KMS-11 (cell line): ENCODE results near the gene CAMTA2.

Experiments
- H2AFZ ChIP-seq: fragments of 200-600 bp; sonication (generic); 2 replicates; pipeline ENCODE4 v1.6.1; 2016; ENCODE audit warnings: antibody characterized with exemption, mixed run types, low read depth
- H3K27ac ChIP-seq: fragments of 200-600 bp; sonication (generic); 2 replicates; pipeline ENCODE4 v1.6.1; 2016; ENCODE audit warnings: mild to moderate bottlenecking, mixed run types
- H3K27me3 ChIP-seq: fragments of 200-600 bp; sonication (generic); 2 replicates; pipeline ENCODE4 v1.6.1; 2017; ENCODE audit warnings: mild to moderate bottlenecking, low read depth, mixed run types, moderate library complexity; ENCODE audit not compliant: insufficient read depth
- H3K36me3 ChIP-seq: fragments of 200-600 bp; sonication (generic); 2 replicates; pipeline ENCODE4 v1.6.1; 2017; ENCODE audit warnings: mild to moderate bottlenecking, mixed run types; ENCODE audit not compliant: insufficient read depth
- H3K4me1 ChIP-seq: fragments of 200-600 bp; sonication (generic); 2 replicates; pipeline ENCODE4 v1.6.1; 2016; ENCODE audit warnings: mild to moderate bottlenecking, low read depth, mixed run types; ENCODE audit not compliant: poor library complexity, severe bottlenecking
- H3K4me2 ChIP-seq: fragments of 200-600 bp; sonication (generic); 2 replicates; pipeline ENCODE4 v1.7.0; 2016; ENCODE audit warnings: mild to moderate bottlenecking, mixed run types
- H3K4me3 ChIP-seq: fragments of 200-600 bp; sonication (generic); IDR thresholded peaks from 2 replicates; pipeline ENCODE4 v1.6.1; 2017; ENCODE audit warnings: low read depth, low read length, mixed read lengths; ENCODE audit not compliant: insufficient read depth
- H3K79me2 ChIP-seq: fragments of 200-600 bp; sonication (generic); 2 replicates; pipeline ENCODE4 v1.6.1; 2016; ENCODE audit warnings: low read depth, mixed run types; ENCODE audit not compliant: insufficient read depth
- H3K9ac ChIP-seq: fragments of 200-600 bp; sonication (generic); 2 replicates; pipeline ENCODE4 v1.6.1; 2016; ENCODE audit warnings: mild to moderate bottlenecking, mixed run types
- H4K20me1 ChIP-seq: fragments of 200-600 bp; sonication (generic); 2 replicates; pipeline ENCODE4 v1.6.1; 2016; ENCODE audit warnings: mild to moderate bottlenecking, mixed run types; ENCODE audit not compliant: insufficient read depth
- TF ChIP-seq, protein P1 (sequence below): fragments of 200-600 bp; sonication (generic); conservative IDR thresholded peaks from 2 replicates; pipeline ENCODE4 v1.6.1; 2017; ENCODE audit warnings: low read depth, mild to moderate bottlenecking, antibody characterized with exemption, low read length, moderate library complexity, mixed read lengths

Gene CAMTA2

DNA sequence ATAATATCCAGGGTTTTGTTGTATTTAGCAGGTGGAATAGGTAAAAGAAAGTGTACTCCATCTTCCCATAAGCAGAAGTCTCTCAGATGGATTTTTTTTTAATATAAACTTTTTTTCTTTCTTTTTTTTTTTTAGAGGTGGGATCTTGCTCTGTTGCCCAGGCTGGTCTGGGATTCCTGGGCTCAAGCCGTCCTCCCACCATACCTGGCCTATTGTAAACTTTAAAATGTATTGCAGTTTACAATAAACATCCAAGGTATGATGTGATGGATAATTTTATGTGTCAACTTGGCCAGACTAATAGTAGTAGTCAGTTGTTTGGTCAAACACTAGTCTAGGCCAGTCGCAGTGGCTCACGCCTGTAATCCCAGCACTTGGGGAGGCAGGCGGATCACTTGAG lies 66.2 kb downstream of the CAMTA2 start:
- Histone ChIP-seq H3K36me3 (no peaks in the 10 kb centered on the region), H3K27ac (no peak overlapping the region), H2AFZ (no peak overlapping the region), H3K27me3 (no peaks in the 10 kb centered on the region), H3K79me2 (no peaks in the 10 kb centered on the region), H4K20me1 (no peaks in the 10 kb centered on the region), H3K4me1 (no peaks in the 10 kb centered on the region), H3K4me3 (no peak overlapping the region), H3K4me2 (no peak overlapping the region), H3K9ac (no peak overlapping the region)
- TF ChIP-seq, protein P1, sequence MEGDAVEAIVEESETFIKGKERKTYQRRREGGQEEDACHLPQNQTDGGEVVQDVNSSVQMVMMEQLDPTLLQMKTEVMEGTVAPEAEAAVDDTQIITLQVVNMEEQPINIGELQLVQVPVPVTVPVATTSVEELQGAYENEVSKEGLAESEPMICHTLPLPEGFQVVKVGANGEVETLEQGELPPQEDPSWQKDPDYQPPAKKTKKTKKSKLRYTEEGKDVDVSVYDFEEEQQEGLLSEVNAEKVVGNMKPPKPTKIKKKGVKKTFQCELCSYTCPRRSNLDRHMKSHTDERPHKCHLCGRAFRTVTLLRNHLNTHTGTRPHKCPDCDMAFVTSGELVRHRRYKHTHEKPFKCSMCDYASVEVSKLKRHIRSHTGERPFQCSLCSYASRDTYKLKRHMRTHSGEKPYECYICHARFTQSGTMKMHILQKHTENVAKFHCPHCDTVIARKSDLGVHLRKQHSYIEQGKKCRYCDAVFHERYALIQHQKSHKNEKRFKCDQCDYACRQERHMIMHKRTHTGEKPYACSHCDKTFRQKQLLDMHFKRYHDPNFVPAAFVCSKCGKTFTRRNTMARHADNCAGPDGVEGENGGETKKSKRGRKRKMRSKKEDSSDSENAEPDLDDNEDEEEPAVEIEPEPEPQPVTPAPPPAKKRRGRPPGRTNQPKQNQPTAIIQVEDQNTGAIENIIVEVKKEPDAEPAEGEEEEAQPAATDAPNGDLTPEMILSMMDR, result no peak

DNA sequence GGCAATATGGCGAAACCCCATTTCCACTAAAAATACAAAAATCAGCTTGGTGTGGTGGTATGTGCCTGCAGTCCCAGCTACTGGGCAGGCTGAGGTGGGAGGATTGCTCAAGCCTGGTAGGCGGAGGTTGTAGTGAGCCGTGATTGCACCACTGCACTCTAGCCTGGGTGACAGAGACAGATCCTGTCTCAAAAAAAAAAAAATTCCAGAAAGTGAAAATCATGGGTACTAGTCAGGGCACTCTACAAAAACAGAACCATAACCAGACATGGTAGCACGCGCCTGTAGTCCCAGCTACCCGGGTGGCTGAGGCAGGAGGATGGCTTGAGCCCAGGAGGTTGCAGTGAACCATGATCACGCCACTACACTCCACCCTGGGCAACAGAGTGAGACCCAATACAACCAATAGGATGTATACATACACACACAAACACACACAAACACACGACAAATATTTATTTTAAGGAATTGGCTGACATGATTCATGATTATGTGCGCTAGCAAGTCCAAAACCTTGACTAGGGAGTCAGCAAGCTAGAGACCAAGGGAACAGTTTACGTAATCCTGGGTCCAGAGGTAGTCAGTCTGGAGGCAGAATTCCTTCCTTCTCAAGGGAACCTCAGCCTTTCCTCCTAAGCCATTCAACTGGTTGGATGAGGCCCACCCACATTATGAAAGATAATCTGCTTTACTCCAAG lies 67.0 kb downstream of the CAMTA2 start:
- Histone ChIP-seq H3K4me2 (no peak overlapping the region), H3K79me2 (no peaks in the 10 kb centered on the region), H3K9ac (no peak overlapping the region), H3K4me3 (no peak overlapping the region), H3K27ac (no peak overlapping the region), H2AFZ (no peak overlapping the region), H3K36me3 (no peaks in the 10 kb centered on the region), H3K4me1 (no peaks in the 10 kb centered on the region), H4K20me1 (no peaks in the 10 kb centered on the region), H3K27me3 (no peaks in the 10 kb centered on the region)
- TF ChIP-seq, protein P1, result no peak

DNA sequence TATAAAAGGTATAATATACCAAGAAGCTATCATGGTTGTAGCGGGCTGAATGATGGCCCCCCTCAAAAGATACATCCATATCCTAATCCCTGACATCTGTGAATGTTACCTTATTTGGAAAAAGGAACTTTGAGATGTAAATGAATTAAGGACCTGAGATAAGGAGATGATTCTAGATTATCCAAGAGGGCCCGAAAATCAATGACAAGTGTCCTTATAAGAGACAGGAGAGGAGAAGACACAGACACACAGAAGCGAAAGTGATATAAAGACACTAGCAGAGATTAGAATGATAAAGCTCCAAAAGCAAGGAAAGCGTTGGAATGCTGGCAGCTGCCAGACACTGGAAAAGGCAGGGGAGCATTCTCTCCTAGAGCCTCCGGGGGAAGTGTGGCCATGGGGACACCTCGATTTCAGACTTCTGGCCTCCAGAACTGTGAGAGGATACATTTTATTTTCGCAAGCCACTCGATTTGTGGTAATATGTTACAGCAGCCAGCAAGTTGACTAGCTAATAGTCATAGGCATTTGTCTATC lies 67.9 kb downstream of the CAMTA2 start:
- Histone ChIP-seq H3K36me3 (no peaks in the 10 kb centered on the region), H3K4me2 (no peak overlapping the region)

More for the DNA sequence above, 67.9 kb downstream of the CAMTA2 start:
- TF ChIP-seq, protein P1, result no peak
- no peak overlapping the region for H3K27ac ChIP-seq
- no peak overlapping the region for H3K9ac ChIP-seq
- H3K4me1 ChIP-seq, result no peaks in the 10 kb centered on the region
- no peaks in the 10 kb centered on the region for H3K27me3 ChIP-seq
- H4K20me1 ChIP-seq, result no peaks in the 10 kb centered on the region
- H2AFZ ChIP-seq, result no peak overlapping the region
- H3K4me3 ChIP-seq, result no peak overlapping the region
- H3K79me2 ChIP-seq, result no peaks in the 10 kb centered on the region
